Right kidney (tissue), 1 donor: Measurements from ENCODE around the gene KRT78.

Source experiments
- DNase-seq: peaks from one replicate; pipeline ENCODE4 v3.0.0-alpha.2; 2016

Gene KRT78

DNA sequence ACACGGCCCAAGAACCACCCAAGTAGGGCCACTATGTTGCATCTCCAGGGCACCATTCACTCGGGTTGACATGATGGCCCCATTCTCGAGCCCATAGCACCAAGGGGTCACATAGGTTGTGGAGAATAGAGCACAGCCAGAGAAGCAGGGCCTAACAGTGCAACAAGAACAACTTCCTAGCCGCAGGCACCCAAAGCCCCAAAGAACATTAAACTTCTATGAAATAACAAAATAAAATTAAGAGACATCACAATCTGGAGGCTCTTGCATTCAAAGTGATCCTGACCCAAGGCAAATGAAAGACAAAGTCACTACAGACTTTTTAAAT lies 36.8 kb downstream of the KRT78 start:
- DNase-seq, result no peak

DNA sequence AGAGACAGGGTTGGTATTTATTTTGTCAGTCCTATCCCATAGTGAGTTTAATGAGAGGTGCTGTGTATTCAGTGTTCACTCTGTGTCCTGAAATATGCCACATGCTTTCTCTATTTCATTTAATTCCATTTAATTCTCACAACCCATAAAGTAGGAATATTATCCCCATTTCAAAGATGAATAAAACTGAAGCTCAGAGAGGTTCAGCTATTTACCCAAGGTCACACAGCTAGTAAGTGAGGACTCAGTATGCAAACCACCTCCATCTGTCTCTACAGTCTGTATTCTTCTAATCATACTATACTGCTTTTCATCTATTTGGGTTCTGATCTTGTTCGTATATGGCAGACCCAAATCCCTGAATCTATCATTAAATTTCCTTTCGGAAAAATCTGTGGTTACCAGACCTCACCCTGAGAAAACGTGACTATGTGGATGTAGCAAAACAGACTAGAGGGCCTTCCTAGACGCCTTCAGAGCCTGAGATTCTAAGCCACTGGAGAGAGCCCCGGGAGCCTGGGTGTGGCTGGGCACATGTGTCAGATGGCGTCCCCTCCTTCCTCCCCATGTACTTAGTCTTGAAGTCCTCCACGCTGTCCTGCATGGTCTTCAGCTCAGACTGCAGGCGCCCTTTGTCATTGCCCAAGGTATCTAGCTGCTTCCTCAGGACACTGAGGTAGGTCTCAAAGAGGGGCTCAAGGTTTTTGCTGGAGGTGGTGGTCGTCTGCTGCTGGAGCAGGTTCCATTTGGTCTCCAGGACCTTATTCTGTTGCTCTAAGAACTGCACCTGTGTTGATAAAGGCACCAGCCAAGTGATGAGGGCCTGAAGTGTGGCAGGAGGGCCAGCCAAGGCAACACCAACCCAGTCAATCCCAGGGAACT lies 37.4 kb downstream of the KRT78 start:
- DNase-seq, result no peak

DNA sequence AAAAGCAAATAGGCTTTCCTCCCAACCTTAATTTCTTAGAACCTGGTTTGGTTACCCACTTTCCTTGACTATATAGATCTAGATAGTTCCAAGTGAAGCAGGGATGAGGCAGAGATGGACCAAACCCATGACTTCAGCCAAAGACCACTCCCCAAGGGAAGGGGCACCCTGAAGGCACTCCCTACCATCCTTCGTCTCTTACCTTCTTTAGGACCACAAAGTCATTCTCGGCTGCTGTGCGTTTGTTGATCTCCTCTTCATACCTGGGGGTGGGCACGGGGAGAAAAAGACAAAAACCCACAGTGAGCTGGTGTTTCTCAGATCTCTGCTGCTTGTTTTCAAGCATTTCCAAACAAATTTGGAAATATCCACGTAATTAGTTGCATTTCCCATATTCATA lies 38.2 kb downstream of the KRT78 start:
- no peak for DNase-seq

DNA sequence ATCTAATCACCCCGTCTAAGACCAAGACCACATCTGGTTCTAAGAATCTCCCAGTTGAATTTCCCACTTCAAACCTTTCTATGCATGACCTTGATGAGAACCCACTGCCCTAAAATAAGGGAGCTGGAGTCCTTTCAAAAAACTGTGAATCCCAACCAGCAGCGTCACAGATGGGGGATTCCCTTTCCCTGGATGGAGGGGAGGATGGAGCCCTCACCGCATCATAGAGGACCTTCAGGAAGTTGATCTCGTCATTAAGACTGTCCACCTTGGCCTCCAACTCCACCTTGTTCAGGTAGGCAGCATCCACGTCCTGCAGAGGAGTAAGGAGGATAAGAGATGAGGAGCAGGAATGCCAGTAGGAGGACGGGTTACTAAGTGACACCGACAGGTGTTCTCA lies 39.6 kb downstream of the KRT78 start:
- DNase-seq, result no peak

DNA sequence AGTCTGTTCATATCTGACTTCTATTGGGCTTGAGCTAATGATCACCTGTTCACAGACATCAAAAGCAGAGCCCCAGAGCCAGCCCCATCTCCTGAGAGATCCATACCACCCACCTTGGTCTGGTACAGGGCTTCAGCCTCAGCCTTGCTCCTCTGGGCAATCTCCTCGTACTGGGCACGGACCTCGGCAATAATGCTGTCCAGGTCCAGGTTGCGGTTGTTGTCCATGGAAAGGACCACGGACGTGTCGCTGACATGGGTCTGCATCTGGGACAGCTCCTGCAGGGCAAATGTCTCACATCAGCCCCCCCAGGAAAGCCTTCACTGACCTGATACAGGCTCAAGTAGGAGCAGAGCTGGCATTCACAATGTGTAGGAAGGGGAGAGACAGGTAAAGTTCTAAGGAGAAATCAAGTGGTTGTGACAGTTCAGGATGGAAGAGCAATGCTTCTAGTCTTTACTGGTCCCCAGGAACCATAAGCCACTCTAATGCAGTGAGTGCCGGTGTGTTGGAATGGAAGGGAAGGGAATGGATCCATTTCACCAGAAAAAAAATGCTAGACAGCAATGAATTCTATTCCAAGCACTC lies 40.1 kb downstream of the KRT78 start:
- no peak for DNase-seq

DNA sequence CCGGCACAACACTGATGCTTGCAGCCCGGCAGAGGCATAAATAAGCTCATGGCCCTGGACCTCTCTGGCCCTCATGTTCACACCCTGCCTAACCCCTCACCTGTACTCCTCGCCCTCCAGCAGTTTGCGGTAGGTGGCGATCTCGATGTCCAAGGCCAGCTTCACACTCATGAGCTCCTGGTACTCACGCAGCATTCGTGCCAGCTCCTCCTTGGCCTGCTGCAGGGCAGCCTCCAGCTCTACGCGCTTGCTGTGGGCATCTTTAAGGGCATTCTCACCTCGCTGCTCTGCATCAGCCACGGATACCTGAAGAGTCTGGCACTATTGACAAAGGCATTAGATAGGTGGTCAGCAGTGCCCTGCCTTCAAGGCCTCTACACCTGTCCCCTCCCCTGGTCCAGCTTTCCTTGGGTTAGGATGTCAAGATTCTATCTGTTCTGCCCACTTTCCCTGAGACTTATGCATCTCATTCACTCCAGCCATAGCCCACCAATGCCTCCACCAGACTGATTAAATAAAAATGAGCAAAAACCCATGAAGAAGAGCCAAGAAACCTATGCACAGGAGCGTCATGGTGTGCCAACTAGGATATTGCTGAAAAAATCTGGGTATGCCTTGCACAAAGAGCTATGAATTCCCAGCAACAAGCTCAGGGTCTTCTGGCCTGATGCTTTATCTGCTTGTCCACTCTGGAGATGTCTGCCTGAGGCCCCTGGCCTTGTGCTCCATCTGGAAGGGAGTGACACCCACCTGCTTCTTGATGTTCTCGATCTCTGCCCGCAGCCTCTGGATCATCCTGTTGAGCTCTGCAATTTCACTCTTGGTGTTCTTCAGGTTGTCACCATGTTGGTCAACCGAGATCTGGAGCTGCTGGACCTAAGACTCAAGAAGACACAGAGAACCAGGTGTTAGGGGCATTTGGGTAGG lies 41.0 kb downstream of the KRT78 start:
- DNase-seq, result no peak

DNA sequence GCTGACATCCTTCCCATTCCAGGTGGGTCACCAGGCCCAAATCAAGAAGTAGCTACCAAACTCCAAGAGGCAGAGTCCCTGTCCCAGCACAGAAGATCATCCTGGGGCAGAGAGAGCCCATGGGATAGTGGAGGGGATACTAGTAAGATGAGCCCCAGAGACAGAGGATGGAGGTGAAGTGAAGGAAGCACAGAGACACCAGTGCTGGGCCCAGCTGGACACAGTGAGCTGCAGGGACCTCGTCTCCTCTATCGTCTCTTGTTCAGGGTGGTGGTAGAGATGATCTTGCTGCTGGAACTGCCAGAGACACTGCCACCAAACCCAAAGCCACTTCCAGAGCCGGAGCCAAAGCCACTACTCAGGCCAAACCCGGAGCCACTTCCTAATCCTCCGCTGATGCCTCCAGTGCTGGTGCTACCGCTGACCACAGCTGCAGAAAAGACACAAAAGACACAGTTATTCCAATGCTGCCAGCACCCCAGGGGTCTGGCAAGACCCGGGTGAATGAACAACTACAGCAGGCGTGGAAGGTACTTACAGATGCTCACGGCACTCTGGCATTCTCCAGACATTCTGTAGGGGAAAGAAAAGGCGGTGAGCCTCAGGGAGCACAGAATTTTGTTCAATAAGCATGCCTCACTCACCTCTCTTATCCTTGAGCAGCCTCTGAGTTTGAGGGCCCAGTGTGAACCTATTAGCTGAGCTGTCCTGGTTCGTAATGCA lies 41.8 kb downstream of the KRT78 start:
- no peak for DNase-seq

DNA sequence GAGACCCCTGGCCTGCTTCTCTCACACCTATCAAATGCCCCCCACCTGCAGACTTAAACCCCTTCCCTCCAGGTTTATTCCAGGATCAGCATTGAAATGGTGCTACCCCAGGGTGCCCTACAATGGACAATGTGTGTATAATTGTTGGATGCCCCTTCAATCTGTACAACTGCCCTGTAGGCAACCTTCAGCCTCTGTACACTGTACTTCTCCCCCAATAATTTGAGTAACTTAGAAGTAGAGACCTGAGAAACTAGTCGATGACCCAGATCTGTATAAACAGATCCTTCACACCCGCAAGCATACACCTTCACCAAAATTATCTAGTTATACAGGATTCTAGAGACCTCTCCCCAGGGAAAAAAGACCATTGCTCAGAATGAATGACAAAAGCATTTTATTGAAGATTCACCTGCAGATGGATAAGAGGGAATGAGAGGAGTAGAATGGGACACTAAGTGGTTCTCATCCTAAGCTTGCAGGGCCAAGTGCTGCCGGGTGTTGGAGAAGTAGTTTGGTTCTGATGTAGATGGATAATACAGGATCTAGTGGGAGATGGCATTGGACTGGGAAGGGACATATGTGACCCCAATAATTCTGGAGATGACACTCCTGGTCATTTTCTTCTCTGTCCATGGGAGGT lies 42.5 kb downstream of the KRT78 start:
- no peak for DNase-seq

DNA sequence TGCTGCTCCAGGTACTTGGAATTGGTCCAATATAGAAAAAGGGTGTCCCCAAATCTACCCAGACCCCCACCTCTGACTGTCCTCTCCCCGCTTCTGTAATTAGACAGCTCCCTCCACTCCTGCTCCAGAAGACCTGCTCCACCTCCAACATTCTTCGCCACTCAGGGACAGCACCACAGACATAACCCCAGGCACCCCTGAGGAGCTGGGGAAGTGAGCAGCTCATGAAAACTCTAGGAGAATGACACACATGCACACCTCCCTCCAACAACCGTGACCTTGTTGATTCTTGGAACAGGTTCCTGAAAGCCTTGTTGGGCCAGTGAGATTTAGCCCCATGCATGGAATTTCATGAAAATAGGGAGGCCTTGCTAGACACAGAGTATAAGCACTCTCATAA lies 43.1 kb downstream of the KRT78 start:
- no peak for DNase-seq

DNA sequence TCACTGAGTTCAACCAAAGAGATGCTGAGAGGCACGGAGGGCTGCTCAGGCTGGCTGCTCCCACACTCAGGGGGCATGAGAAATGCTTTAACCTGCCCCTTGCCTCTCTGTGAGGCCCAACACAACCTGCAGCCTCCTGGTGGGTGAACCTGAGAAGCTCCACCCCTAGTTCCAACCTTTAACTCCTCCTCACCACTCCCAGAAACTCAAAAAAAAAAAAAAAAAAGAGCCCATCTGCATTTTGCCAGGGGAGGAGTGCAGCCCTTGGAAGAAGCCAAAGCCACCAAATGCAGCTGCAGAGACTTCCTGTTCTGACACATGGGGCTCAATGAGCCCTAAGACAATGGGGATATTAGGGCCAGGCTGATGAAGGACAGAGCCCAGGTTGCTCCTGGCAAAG lies 43.8 kb downstream of the KRT78 start:
- DNase-seq, result no peak

DNA sequence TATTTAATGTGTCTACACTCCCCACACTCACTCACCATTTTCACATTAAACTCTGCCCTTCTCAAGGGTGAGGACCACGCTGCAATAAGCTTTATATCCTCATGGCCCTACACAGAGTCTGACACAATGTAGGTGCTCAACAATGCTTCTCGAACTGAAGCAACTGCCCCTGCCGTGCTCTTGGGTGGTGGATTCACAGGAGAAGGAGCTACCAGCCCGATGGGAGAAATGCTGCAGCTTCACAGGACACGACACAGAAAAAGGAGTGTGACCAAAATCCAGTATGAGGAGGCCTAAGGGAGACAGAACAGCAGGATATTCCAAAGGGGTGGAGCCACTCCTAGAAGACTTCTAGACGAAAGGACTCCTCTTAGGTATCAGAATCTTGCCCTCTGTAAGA lies 46.4 kb downstream of the KRT78 start:
- no peak for DNase-seq

DNA sequence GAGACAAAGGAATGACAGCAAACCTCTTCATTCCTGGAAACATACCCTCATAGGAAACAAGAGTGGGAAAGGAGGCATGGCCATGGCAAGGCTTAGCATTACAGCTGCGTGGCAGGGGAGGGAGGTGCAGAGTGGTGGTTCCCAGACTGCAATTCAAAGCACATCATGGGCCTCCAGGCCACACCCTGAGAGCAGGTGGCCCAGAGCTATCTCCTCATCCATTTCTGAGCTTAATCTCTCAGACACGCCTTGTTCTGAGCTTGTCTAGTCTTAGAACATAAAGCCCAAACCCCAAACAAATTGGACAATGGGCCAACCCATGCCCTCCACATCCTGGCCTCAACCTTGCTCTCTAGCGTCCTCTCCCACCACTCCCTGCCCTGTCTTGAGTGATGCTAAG lies 47.0 kb downstream of the KRT78 start:
- no peak for DNase-seq

DNA sequence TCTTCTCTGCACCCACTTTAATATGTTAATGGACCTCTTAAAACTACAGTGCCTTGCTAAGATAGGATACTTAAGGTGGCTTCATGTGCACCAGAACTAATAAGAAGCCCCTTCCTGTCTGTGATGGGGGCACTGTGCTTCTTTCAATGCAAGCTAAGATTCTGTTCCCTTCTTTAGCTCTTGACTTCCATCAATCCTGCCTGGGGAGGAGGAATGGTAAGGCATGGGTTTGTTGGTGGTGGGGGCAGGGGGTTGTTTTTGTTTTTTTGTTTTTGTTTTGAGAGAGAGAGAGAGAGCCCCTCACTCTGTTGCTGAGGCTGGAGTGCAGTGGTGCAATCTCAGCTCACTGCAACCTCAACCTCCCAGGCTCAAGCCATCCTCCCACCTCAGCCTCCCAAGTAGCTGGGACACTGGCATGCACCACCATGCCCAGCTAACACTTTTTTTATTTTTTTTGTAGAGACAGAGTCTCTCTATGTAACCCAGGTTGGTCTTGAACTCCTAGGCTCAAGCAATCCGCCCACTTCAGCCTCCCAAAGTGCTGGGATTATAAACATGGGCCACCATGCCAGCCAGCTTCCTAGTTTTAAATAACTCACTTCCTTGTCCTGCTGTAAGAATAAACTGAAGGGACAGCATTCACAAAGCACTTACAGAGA lies 48.4 kb downstream of the KRT78 start:
- DNase-seq, result no peak

DNA sequence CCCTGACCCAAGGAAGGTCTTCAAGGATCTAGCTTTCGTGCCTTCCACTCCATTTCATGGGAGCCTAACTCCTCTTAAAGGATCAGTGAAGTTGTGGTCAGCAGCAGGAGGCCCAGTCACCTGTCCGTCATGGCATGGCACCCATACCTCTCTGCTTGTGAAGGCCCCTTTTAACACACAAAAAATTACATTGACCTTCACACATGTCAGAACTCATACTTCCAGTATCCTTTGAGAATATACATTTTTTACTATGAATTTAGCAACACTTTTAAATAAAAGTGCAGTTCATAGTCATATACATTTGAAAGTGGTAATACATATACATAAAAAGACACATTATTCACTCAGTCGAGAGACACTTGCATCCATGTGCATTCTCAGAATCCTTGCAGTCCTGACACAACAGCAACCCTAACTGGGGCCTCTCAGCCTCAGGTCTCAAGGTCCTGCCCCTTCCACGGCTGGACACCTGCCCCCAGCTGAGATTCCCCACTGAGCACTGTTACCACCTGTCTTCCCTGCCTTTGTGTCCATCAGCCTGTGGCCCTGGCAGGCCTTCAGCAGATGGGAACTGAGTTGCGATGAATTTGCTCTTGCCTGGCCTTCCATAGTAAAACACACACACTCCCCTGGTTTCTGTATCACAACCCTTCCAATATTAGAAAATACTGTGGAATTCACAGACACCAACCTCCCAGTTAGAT lies 49.1 kb downstream of the KRT78 start:
- no peak for DNase-seq

DNA sequence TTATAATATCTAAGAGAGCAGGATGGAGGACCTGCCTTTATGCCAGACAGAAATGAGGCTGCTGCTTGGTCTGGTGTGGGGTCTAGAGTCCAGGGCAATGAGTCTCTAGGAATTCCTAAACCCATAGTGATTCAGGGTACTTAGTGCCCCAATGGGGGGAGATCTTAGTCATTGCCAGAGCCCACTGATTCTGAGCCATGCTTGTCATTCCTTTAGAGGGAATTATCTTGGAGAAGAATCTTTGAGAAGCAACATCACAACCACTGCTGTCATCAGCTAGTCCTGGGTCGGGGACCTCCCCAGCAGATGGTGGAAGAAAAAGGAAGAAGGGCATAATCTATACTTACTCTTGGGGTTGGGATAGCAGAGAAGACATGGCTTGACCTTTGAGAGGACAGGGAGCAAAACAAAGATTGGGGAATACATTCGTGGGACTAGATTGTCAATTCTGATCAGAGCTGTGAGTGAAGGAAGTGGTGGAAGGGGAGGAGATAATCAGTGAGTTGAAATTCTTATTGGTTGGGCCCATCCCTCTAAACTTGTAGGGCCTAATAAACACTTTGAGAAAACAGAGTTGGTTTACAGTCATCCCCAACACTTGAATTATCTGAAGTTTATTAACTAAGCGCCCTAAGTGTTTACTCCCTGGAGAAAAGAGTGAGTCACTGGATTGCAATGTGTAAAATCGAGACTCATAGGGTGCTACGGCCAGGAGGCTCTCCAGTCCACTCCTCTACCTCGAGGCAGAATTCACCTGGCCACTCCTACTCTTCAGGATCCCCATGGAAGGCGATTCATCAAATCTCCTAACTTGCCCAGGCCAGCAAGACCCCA lies 49.9 kb downstream of the KRT78 start:
- DNase-seq, result no peak

DNA sequence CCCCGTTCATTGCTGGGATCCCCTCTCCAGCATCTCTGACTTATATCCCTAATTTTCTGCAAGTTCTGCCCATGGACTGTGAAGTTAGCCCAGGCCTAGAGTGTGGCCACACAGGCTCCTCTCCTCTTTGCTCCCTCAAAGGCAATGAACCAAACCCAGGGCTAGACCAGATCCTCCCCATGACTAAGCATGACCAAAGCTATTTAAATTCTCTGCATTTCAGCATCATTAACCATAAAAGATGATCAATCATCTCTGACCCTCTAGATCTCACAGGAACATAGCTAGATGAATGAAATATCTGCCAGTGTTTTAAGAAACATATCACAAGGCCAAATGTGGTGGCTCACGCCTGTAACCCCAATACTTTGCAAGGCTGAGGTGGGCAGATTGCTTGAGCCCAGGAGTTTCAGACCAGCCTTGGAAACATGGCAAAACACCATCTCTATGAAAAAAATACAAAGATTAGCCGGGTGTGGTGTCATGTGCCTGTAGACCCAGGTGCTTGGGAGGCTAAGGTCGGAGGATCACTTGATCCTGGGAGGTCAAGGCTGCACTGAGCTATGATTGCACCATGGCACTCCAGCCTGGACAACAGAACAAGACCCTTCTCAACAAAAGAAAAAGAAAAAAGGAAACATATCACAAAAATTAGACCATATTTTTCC lies 50.7 kb downstream of the KRT78 start:
- DNase-seq, result no peak

DNA sequence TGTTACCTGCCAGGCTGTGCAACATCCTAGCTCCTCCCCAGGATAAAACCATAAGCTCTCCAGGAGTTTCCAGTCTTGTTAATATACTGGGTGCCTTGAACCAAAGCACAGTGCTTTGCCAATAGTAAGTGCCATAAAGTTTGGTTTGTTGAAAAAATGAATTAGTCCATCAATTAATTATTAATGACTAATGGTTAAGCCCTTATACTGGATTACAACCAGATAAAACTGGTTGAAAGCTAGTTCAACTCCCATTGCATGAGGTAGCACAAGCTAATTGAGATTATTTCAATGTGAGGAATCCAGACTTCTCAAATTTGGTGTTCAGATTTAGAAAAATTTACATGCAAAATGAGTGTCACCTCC lies 51.3 kb downstream of the KRT78 start:
- no peak for DNase-seq

DNA sequence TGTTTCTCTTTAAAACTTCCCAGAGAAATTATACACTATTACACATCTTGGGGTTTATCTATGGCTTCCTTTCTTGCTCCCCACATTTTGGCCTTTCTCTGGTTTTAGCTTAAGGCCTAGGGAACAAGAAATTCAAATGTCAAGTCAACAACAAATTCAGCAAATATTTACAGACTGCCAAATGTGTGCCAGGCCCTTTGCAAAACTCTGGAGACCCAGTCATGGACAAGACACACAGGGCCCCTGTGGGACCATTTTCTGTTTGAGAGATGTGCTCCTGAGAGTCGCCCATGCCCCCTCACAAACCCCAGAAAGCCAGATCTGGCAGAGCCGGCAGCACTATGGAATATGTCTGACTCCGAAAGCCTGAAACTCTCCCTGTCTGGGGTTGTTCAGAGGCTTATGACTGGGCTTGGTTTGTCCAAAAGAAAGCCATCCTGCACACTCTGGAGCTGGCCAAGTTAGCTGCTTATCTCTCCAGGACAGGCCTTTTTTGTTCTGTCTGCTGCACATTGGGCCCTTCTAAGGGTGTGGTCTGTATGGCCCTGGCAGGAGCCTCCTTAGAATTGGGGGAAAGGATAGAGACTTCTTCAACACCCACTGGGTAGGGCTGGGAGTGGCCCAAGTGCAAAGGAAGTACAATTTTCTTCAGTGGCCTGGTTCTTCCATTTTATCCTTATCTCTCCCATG lies 51.8 kb downstream of the KRT78 start:
- no peak for DNase-seq

DNA sequence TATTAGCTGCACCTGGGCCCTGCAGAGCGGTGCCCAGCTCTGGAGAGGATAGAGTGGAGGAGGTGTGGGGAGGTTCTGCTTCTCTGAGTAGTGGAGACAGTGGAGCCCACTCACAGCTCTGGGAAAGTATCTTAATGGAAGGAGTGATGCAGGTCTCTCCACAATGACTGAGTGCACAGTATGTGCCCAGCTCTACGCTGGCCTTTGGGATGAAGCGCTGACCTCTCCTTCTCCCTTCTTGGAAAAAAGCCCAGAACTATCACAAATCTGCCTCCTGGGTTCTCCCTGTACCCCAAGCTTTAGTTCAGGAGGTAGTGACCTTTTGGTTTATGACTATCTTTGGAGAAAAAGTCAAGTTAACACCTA lies 52.4 kb downstream of the KRT78 start:
- no peak for DNase-seq
